Measurements from ENCODE around the gene LMBRD2. TPM values are rescaled to one million over a fixed set of nuclear protein-coding genes. Genes with fewer than 3 reads are reported as not detected.

The LMBRD2 gene
- total RNA-seq, 1 donor: 13.8 TPM

DNA sequence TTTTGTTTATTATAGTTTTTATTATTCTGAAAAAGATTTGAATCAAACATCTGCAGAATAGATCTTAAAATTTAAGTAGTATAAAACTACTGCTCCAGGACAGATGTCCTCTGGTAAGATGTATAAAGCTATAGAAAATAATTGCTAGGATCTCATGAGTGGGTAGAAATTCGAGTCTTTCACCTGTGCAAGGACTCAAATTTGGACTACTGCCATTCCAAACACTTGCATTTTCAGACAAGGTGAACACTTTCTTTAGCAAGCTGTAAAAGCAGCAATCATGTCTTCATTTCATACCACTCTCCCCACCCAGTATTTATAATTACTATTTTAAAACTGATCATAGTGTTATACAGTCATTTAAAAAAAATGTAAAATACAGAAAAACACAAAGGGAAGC, 20.9 kb upstream of the LMBRD2 start:
- no peak overlapping the region for H2AFZ ChIP-seq (ENCODE audit: low read length)
- no peak overlapping the region for H3K4me3 ChIP-seq (ENCODE audit: insufficient read depth, low read length)
- no peak overlapping the region for H3K27ac ChIP-seq (ENCODE audit: low read depth, low read length)
- no peaks in the 10 kb centered on the region for H3K79me2 ChIP-seq (ENCODE audit: insufficient read depth, low read length)
- DNase-seq (ENCODE audit: insufficient read length, low spot score, missing footprints): no peak
- no peaks in the 10 kb centered on the region for H3K9me3 ChIP-seq (ENCODE audit: low read depth, low read length)
- H3K27me3 ChIP-seq (ENCODE audit: insufficient read depth, low read length): no peaks in the 10 kb centered on the region
- no peaks in the 10 kb centered on the region for H4K20me1 ChIP-seq (ENCODE audit: insufficient read depth, low read length)
- H3K4me2 ChIP-seq (ENCODE audit: insufficient read depth, low read length): no peak overlapping the region
- H3K36me3 ChIP-seq (ENCODE audit: insufficient read depth, low read length): peaks cover 70% of the 10 kb centered on the region
- H3K4me1 ChIP-seq (ENCODE audit: insufficient read depth, low read length): no peaks in the 10 kb centered on the region
- TF ChIP-seq, protein P1, sequence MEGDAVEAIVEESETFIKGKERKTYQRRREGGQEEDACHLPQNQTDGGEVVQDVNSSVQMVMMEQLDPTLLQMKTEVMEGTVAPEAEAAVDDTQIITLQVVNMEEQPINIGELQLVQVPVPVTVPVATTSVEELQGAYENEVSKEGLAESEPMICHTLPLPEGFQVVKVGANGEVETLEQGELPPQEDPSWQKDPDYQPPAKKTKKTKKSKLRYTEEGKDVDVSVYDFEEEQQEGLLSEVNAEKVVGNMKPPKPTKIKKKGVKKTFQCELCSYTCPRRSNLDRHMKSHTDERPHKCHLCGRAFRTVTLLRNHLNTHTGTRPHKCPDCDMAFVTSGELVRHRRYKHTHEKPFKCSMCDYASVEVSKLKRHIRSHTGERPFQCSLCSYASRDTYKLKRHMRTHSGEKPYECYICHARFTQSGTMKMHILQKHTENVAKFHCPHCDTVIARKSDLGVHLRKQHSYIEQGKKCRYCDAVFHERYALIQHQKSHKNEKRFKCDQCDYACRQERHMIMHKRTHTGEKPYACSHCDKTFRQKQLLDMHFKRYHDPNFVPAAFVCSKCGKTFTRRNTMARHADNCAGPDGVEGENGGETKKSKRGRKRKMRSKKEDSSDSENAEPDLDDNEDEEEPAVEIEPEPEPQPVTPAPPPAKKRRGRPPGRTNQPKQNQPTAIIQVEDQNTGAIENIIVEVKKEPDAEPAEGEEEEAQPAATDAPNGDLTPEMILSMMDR (IDR thresholded peaks at IDR 0.05; ENCODE audit: extremely low read depth, low read depth, low read length): no peak

DNA sequence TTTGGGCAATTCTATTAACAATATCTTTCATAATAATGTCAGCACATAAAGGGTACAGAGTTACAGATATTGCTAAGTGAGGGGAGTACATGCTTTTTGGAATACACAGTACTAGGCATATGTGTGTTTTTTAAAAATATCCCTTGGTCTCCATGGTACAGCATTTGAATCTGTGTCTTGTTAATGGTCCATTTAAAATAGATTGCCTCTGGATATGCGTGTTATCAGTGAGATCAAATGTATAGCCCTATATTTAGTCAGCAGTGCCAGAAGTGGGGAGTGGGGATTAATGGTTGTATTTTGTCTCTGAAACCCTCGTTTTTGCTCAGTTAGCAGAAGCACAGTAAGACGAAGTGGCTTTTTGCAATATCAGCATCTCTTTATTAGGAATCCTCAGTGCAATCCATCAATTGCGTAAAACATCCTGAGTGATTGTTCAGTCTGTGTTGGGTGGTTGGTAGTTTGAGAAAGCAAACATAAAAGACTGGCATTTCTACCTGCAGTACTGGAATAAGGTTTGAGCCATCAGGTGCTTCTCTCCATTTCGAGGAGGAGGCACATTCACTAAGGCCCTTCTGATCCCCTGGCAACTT, 19.2 kb upstream of the LMBRD2 start:
- no peak overlapping the region for H2AFZ ChIP-seq (ENCODE audit: low read length)
- H3K27me3 ChIP-seq (ENCODE audit: insufficient read depth, low read length): no peaks in the 10 kb centered on the region
- no peak overlapping the region for H3K4me2 ChIP-seq (ENCODE audit: insufficient read depth, low read length)
- no peaks in the 10 kb centered on the region for H3K4me1 ChIP-seq (ENCODE audit: insufficient read depth, low read length)
- H3K27ac ChIP-seq (ENCODE audit: low read depth, low read length): no peak overlapping the region
- H3K79me2 ChIP-seq (ENCODE audit: insufficient read depth, low read length): no peaks in the 10 kb centered on the region
- H3K9me3 ChIP-seq (ENCODE audit: low read depth, low read length): no peaks in the 10 kb centered on the region
- TF ChIP-seq, protein P1 (IDR thresholded peaks at IDR 0.05; ENCODE audit: extremely low read depth, low read depth, low read length): no peak
- peaks cover 79% of the 10 kb centered on the region for H3K36me3 ChIP-seq (ENCODE audit: insufficient read depth, low read length)
- H3K4me3 ChIP-seq (ENCODE audit: insufficient read depth, low read length): no peak overlapping the region
- no peaks in the 10 kb centered on the region for H4K20me1 ChIP-seq (ENCODE audit: insufficient read depth, low read length)
- DNase-seq (ENCODE audit: insufficient read length, low spot score, missing footprints): no peak

DNA sequence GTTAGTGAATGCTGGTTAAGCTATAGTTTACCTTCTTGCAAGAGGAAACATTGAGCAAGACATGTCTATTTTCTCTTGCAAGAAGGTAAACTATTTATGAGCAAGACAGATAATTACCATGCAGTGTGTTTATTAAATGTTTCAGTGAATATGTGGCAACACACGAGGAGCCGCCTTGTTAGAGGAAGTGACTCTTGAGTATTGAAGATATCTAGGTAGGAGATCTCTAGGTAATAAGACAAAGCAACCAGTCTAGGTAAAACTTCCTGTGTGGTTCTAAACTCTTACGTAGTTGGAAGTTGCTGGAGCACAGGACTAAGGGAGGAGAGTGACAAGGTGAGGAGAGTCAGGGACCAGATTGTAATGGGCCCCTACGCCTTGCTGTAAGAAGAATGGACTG, 17.1 kb upstream of the LMBRD2 start:
- Histone ChIP-seq H3K4me3 (ENCODE audit: insufficient read depth, low read length) (no peak overlapping the region), H3K36me3 (ENCODE audit: insufficient read depth, low read length) (peaks cover 81% of the 10 kb centered on the region), H3K27me3 (ENCODE audit: insufficient read depth, low read length) (no peaks in the 10 kb centered on the region), H3K79me2 (ENCODE audit: insufficient read depth, low read length) (peaks cover 7% of the 10 kb centered on the region), H3K27ac (ENCODE audit: low read depth, low read length) (no peak overlapping the region), H4K20me1 (ENCODE audit: insufficient read depth, low read length) (no peaks in the 10 kb centered on the region), H3K4me2 (ENCODE audit: insufficient read depth, low read length) (no peak overlapping the region), H3K9me3 (ENCODE audit: low read depth, low read length) (no peaks in the 10 kb centered on the region), H3K4me1 (ENCODE audit: insufficient read depth, low read length) (no peaks in the 10 kb centered on the region), H2AFZ (ENCODE audit: low read length) (no peak overlapping the region)
- DNase-seq (ENCODE audit: insufficient read length, low spot score, missing footprints): no peak
- TF ChIP-seq, protein P1 (IDR thresholded peaks at IDR 0.05; ENCODE audit: extremely low read depth, low read depth, low read length): no peak

DNA sequence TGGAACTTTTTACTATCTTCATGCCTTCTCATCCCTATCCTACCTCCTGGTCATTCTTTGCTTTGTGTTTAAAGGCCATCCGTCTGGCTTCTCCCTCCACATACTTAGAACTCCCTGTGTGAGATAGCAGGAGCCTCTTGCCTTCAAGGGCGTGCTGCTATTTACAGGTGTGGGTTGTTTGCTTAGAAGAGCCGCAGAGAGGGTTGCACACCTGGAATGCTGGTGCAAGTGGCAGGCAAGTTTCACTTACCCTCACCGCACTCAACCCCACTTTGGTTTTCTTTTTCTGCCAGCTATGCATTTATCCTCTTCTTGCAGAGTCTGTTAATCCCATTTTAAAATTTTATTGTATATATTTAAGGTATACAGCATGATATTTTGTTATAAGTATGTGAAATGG, 12.8 kb upstream of the LMBRD2 start:
- Histone ChIP-seq H3K79me2 (ENCODE audit: insufficient read depth, low read length) (peaks cover 43% of the 10 kb centered on the region), H3K27ac (ENCODE audit: low read depth, low read length) (no peak overlapping the region), H3K4me1 (ENCODE audit: insufficient read depth, low read length) (no peaks in the 10 kb centered on the region), H2AFZ (ENCODE audit: low read length) (no peak overlapping the region), H4K20me1 (ENCODE audit: insufficient read depth, low read length) (no peaks in the 10 kb centered on the region), H3K4me3 (ENCODE audit: insufficient read depth, low read length) (no peak overlapping the region), H3K36me3 (ENCODE audit: insufficient read depth, low read length) (peaks cover 77% of the 10 kb centered on the region), H3K9me3 (ENCODE audit: low read depth, low read length) (no peaks in the 10 kb centered on the region), H3K4me2 (ENCODE audit: insufficient read depth, low read length) (no peak overlapping the region), H3K27me3 (ENCODE audit: insufficient read depth, low read length) (no peaks in the 10 kb centered on the region)
- DNase-seq (ENCODE audit: insufficient read length, low spot score, missing footprints): no peak
- TF ChIP-seq, protein P1 (IDR thresholded peaks at IDR 0.05; ENCODE audit: extremely low read depth, low read depth, low read length): no peak

Measured in osteoblast (primary cell).